MM.1S (cell line): ENCODE results near the gene DYNLT2.

ENCODE experiments used
- DNase-seq: peaks from one replicate; pipeline ENCODE4 v3.0.0-alpha.2; 2015
- H2AFZ ChIP-seq: fragments of 300-600 bp; sonication (generic); 2 replicates; pipeline ENCODE4 v1.6.0; 2016; ENCODE audit warnings: antibody characterized with exemption, low read length
- H3F3A ChIP-seq: fragments of 300-600 bp; sonication (generic); 2 replicates; pipeline ENCODE4 v1.6.1; 2016; ENCODE audit warnings: mild to moderate bottlenecking, antibody characterized with exemption, low read length, moderate library complexity, mixed read lengths; ENCODE audit not compliant: insufficient read depth
- H3K27ac ChIP-seq: fragments of 300-600 bp; sonication (generic); 2 replicates; pipeline ENCODE4 v1.5.1; 2016; ENCODE audit warnings: mild to moderate bottlenecking, low read length
- H3K27me3 ChIP-seq: fragments of 300-600 bp; sonication (generic); replicated peaks from 2 replicates; pipeline ENCODE4 v1.6.0; 2016; ENCODE audit warnings: low read length; ENCODE audit not compliant: insufficient read depth
- H3K36me3 ChIP-seq: fragments of 300-600 bp; sonication (generic); replicated peaks from 2 replicates; pipeline ENCODE4 v1.6.1; 2016; ENCODE audit warnings: mild to moderate bottlenecking, low read length, mixed read lengths; ENCODE audit not compliant: insufficient read depth
- H3K4me1 ChIP-seq: fragments of 300-600 bp; sonication (generic); 2 replicates; pipeline ENCODE4 v1.6.1; 2016; ENCODE audit warnings: low read length, mixed read lengths
- H3K4me2 ChIP-seq: fragments of 300-600 bp; sonication (generic); 2 replicates; pipeline ENCODE4 v1.6.0; 2016; ENCODE audit warnings: low read depth, low read length
- H3K4me3 ChIP-seq: fragments of 300-600 bp; sonication (generic); 2 replicates; pipeline ENCODE4 v1.5.1; 2016; ENCODE audit warnings: low read length, mixed read lengths
- H3K79me2 ChIP-seq: fragments of 300-600 bp; sonication (generic); 2 replicates; pipeline ENCODE4 v1.6.1; 2016; ENCODE audit warnings: mixed run types, low read length, mixed read lengths
- H3K9ac ChIP-seq: fragments of 300-600 bp; sonication (generic); 2 replicates; pipeline ENCODE4 v1.6.1; 2016; ENCODE audit warnings: low read length, mixed read lengths
- H3K9me2 ChIP-seq: fragments of 300-600 bp; sonication (generic); replicated peaks from 2 replicates; pipeline ENCODE4 v1.6.1; 2016; ENCODE audit warnings: mild to moderate bottlenecking, low read length, mixed read lengths; ENCODE audit not compliant: insufficient read depth
- H3K9me3 ChIP-seq: fragments of 300-600 bp; sonication (generic); replicated peaks from 2 replicates; pipeline ENCODE4 v1.6.1; 2016; ENCODE audit warnings: mild to moderate bottlenecking, low read length, mixed read lengths; ENCODE audit not compliant: insufficient read depth
- H4K20me1 ChIP-seq: fragments of 300-600 bp; sonication (generic); 2 replicates; pipeline ENCODE4 v1.6.1; 2016; ENCODE audit warnings: mild to moderate bottlenecking, low read length, moderate library complexity, mixed read lengths; ENCODE audit not compliant: insufficient read depth
- EZH2 ChIP-seq: fragments of 300-600 bp; sonication (generic); optimal IDR thresholded peaks from 2 replicates; pipeline ENCODE3; 2017; ENCODE audit warnings: low read depth, mild to moderate bottlenecking, antibody characterized with exemption, low read length, mixed read lengths
- EZH2phosphoT487 ChIP-seq: fragments of 300-600 bp; sonication (generic); IDR thresholded peaks from 2 replicates; pipeline ENCODE4 v1.6.1; 2018; ENCODE audit warnings: antibody characterized with exemption, low read length
- TF ChIP-seq, protein P1 (sequence below): fragments of 300-600 bp; sonication (generic); IDR thresholded peaks from 2 replicates; pipeline ENCODE4 v1.5.1; 2016; ENCODE audit warnings: antibody characterized with exemption, low read length, mixed read lengths

Gene DYNLT2

DNA sequence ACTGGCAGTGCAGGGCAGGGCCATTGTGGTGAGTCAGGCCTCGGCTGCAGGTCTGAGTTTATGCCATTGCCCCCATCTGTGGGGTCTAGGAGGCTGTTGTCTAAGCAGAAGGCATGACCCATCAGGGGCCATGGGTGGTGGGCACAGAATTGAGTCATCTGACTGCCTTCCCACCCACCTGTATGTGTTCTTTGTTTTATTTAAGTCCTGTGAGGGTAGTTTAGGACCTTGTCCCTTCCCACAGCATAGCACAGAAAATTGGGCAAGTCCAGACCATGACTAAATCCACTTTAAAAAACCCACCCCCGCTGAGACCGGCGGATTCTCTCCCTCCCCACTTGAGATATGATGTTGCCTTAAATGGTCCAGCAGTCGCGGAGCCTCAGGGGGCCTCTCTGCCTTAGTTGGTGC is 40.4 kb upstream of the DYNLT2 start:
- H3K9me3 ChIP-seq = no peaks in the 10 kb centered on the region
- no peaks in the 10 kb centered on the region for H3K79me2 ChIP-seq
- H3K4me1 ChIP-seq = no peaks in the 10 kb centered on the region
- no peak overlapping the region for H3K9ac ChIP-seq
- no peaks in the 10 kb centered on the region for H4K20me1 ChIP-seq
- no peak overlapping the region for H3K27ac ChIP-seq
- no peak overlapping the region for H3K4me3 ChIP-seq
- H3K4me2 ChIP-seq = no peak overlapping the region
- no peak for DNase-seq
- H3K27me3 ChIP-seq = no peaks in the 10 kb centered on the region
- no peaks in the 10 kb centered on the region for H3K9me2 ChIP-seq
- no peak overlapping the region for H2AFZ ChIP-seq
- no peaks in the 10 kb centered on the region for H3K36me3 ChIP-seq
- TF ChIP-seq EZH2phosphoT487 (no peak), EZH2 (no peak)
- TF ChIP-seq, protein P1, sequence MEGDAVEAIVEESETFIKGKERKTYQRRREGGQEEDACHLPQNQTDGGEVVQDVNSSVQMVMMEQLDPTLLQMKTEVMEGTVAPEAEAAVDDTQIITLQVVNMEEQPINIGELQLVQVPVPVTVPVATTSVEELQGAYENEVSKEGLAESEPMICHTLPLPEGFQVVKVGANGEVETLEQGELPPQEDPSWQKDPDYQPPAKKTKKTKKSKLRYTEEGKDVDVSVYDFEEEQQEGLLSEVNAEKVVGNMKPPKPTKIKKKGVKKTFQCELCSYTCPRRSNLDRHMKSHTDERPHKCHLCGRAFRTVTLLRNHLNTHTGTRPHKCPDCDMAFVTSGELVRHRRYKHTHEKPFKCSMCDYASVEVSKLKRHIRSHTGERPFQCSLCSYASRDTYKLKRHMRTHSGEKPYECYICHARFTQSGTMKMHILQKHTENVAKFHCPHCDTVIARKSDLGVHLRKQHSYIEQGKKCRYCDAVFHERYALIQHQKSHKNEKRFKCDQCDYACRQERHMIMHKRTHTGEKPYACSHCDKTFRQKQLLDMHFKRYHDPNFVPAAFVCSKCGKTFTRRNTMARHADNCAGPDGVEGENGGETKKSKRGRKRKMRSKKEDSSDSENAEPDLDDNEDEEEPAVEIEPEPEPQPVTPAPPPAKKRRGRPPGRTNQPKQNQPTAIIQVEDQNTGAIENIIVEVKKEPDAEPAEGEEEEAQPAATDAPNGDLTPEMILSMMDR = no peak
- H3F3A ChIP-seq = no peaks in the 10 kb centered on the region

DNA sequence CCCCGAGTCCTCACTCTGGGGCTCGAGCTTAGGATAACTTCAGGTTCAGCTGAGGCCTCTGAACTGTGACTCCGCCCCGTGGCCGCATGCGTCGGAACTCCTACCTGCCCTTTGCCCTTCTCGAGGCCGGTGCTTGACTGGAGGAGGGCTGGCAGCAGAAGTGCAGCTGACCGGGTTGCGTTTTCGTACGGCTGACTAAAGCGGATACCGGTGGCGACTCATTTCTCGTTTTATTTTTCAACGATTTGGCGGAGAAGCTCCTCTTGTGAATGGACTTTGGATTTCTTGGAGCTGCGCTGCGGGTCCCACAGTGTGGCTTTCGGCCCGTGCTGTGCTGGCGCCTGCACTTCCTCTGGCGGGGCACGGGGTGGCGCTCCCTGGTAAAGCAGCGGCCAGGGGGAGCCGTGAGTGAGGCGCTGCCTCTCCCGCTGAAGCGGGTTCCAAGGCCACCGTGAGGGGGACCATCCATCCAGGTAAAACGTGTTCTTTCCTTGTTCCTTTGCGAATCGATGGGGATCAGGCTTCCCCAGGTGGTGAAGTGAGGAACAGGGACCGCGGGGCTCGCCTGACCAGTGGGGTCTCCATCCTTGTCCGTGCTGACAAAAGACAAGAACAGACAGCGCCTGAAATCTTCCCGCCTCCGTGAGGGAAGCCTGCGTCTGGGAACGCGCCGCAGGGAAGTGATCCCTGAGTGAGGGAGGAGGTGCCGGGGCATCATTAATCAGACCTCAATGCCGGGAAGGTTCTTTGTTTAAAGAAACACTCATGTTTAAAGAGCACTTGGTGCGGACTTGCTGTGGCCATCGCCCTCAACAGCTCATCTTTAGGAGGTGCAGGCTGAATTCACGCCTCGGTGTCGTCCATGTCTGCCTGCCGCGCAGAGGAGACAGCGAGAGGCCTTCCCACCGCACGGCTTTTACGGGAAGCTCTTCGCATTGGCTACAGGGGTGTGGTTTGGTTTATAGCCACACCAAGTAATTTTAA is 38.9 kb upstream of the DYNLT2 start:
- Histone ChIP-seq H3F3A (no peaks in the 10 kb centered on the region), H3K27me3 (no peaks in the 10 kb centered on the region), H4K20me1 (no peaks in the 10 kb centered on the region), H3K79me2 (no peaks in the 10 kb centered on the region), H3K9me3 (no peaks in the 10 kb centered on the region), H3K36me3 (no peaks in the 10 kb centered on the region), H3K9ac (peak overlapping the region; percentile 23; the same call in 1 of the 2 replicates), H3K4me2 (peak overlapping the region; percentile 58), H3K4me1 (no peaks in the 10 kb centered on the region), H3K9me2 (no peaks in the 10 kb centered on the region), H3K4me3 (peak overlapping the region; percentile 52), H2AFZ (peak overlapping the region; percentile 33), H3K27ac (no peak overlapping the region)
- peak; percentile 52 for DNase-seq
- TF ChIP-seq EZH2 = no peak
- TF ChIP-seq, protein P1 = peak; percentile 78

DNA sequence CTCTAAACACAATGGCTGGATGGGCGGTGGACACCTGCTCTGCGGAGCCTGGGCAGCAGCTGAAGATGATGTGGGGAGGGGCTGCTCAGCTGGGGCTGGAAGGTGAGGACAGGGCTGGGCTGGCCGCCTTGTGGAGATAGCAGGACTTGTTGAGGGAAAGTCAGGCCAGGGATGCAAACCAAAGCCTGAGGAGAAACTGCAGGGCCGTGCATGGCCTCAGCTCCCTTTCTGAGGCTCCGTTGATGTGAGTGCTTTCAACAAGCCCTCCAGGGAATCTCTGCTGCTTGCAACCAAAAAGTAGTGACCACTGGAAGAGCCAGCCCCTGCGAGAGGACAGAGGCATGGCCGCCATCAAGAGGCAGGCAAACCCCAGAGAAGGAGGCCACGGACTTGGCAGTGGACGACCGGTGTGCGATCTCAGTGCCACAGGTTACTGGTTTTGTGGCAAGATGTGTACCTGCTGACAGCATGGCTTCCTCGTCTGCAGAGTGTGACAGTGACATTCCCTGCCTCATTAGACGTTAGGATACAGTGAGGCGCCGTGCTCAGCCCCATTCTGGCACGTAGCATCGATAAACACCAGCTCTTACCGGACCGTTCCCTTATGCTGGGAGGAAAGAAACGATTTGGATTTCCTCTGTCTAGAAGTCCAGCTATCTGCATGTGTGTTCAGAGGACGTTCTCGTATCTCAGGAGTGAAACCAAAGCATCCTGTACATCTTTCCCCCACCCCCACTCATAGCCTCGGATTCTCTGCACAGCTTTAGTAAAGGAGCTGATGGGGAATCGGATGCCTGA is 38.0 kb upstream of the DYNLT2 start:
- Histone ChIP-seq H3K79me2 (no peaks in the 10 kb centered on the region), H3K4me2 (peak overlapping the region; percentile 58; the same call in 1 of the 2 replicates), H3K9me2 (no peaks in the 10 kb centered on the region), H3F3A (no peaks in the 10 kb centered on the region), H3K4me1 (no peaks in the 10 kb centered on the region), H3K27me3 (no peaks in the 10 kb centered on the region), H4K20me1 (no peaks in the 10 kb centered on the region), H3K9ac (no peak overlapping the region), H3K9me3 (no peaks in the 10 kb centered on the region), H3K36me3 (no peaks in the 10 kb centered on the region), H3K27ac (no peak overlapping the region), H2AFZ (peak overlapping the region; percentile 33), H3K4me3 (peak overlapping the region; percentile 52; the same call in 1 of the 2 replicates)
- DNase-seq = no peak
- TF ChIP-seq, protein P1 = no peak
- TF ChIP-seq EZH2phosphoT487 = no peak
- no peak for TF ChIP-seq EZH2
